HepG2 (cell line): ENCODE measurements around the gene PGP. TPM values are rescaled to one million over a fixed set of nuclear protein-coding genes. Genes with fewer than 3 reads are reported as not detected.
A peak's percentile ranks its signal among the peaks of the same experiment; 100 is the strongest.

Source experiments
- ATAC-seq: fragments of 200-7000 bp; cut with Tn5 transposase; 3 replicates; pipeline ENCODE4 v1.9.1; 2020; ENCODE audit warnings: mild to moderate bottlenecking, moderate library complexity
- BruUV-seq: library from RNA; stranded (reverse); fragments of 400-500 nt; replicated peaks from 2 replicates; lab custom pipeline; 2021; lab: Mats Ljungman, UMichigan
- CTCF ChIA-PET: fragments of 300-600 bp; formaldehyde crosslinking; extraction: SDS; loops from one replicate; lab custom pipeline; 2021; ENCODE audit warnings: low total read pairs, inconsistent platforms, low intra/inter-chr PET ratio; lab: Yijun Ruan, JAX
- POLR2A ChIA-PET: fragments of 350-600 bp; sonication (Branson Sonifier 250); formaldehyde crosslinking; loops from one replicate; lab custom pipeline; 2020; ENCODE audit warnings: antibody characterized with exemption, inconsistent platforms; lab: Yijun Ruan, JAX
- DNase-seq: peaks from one replicate; pipeline ENCODE4 v3.0.0-alpha.2; 2015; ENCODE audit warnings: low spot score
- FAIRE-seq: peaks from 3 replicates; lab custom pipeline; 2011; peaks lifted over from hg19 to GRCh38; lab: Jason Lieb, UNC
- H2AFZ ChIP-seq: one replicate; pipeline ENCODE4 v1.6.1; 2011; ENCODE audit warnings: low read length, inconsistent platforms
- H3K27ac ChIP-seq: fragments of 300-600 bp; 3 replicates; pipeline ENCODE4 v1.8.0; 2011; ENCODE audit warnings: mixed run types, mild to moderate bottlenecking, mixed read lengths, low read length, inconsistent platforms; ENCODE audit not compliant: insufficient read depth; ENCODE audit errors: extremely low read length
- H3K27me3 ChIP-seq, 2 experiments: fragments of 200-600 bp in 1 of 2; 2 replicates in 1 of 2; 3 replicates in 1 of 2; pipeline versions ENCODE4 v1.6.0 to v1.8.0; 2011; ENCODE audit warnings: low read length in 2 of 2, mild to moderate bottlenecking in 2 of 2, moderate library complexity in 2 of 2, inconsistent platforms in 1 of 2; ENCODE audit not compliant: insufficient read depth in 2 of 2, control insufficient read depth in 1 of 2
- H3K36me3 ChIP-seq, 2 experiments: fragments of 200-600 bp in 1 of 2; replicated peaks in 1 of 2; 2 replicates in 1 of 2; 3 replicates in 1 of 2; pipeline versions ENCODE4 v1.5.1 to v1.8.0; 2011; ENCODE audit warnings: low read length in 2 of 2, inconsistent platforms in 1 of 2; ENCODE audit not compliant: insufficient read depth in 2 of 2, control insufficient read depth in 1 of 2
- H3K4me1 ChIP-seq: 2 replicates; pipeline ENCODE4 v1.5.1; 2012; ENCODE audit warnings: low read length, inconsistent platforms; ENCODE audit not compliant: insufficient read depth
- H3K4me2 ChIP-seq: 2 replicates; pipeline ENCODE4 v1.6.0; 2011; ENCODE audit warnings: low read depth, low read length, inconsistent platforms
- H3K4me3 ChIP-seq, 3 experiments: fragments of 200-600 bp in 1 of 3; sonication (generic), shearing (Covaris generic) in 1 of 3; replicated peaks in 1 of 3; 2 replicates each; pipeline ENCODE4 v1.5.1; 2011 to 2016; ENCODE audit warnings: low read length in 3 of 3, inconsistent platforms in 2 of 3, low read depth in 2 of 3, mild to moderate bottlenecking in 2 of 3, control low read depth in 1 of 3, mixed read lengths in 1 of 3; ENCODE audit not compliant: insufficient read depth in 1 of 3
- H3K79me2 ChIP-seq: one replicate; pipeline ENCODE4 v1.6.1; 2011; ENCODE audit warnings: low read length, inconsistent platforms; ENCODE audit not compliant: insufficient read depth
- H3K9ac ChIP-seq: 2 replicates; pipeline ENCODE4 v1.6.0; 2011; ENCODE audit warnings: mild to moderate bottlenecking, low read depth, low read length, inconsistent platforms; ENCODE audit not compliant: insufficient read depth
- H3K9me3 ChIP-seq: 2 replicates; pipeline ENCODE4 v1.5.1; 2012; ENCODE audit warnings: mild to moderate bottlenecking, low read length
- H4K20me1 ChIP-seq: 2 replicates; pipeline ENCODE4 v1.6.0; 2011; ENCODE audit warnings: inconsistent platforms, mild to moderate bottlenecking, low read length, moderate library complexity; ENCODE audit not compliant: insufficient read depth
- GATAD1 ChIP-seq: IDR thresholded peaks from 2 replicates; pipeline ENCODE4 v1.6.1; 2016; ENCODE audit warnings: missing genetic modification reagents, missing compliant biosample characterization
- ZBTB49 ChIP-seq: sonication (generic); formaldehyde crosslinking; IDR thresholded peaks from 2 replicates; pipeline ENCODE4 v1.4.0; 2020; ENCODE audit warnings: missing genetic modification reagents, borderline replicate concordance
- ZC3H13 ChIP-seq: sonication (generic); formaldehyde crosslinking; IDR thresholded peaks from 2 replicates; pipeline ENCODE4 v1.8.1; 2023; ENCODE audit warnings: mild to moderate bottlenecking, missing genetic modification reagents, moderate library complexity
- ZNF121 ChIP-seq: sonication (generic); formaldehyde crosslinking; IDR thresholded peaks from 2 replicates; pipeline ENCODE4 v1.5.0; 2020; ENCODE audit warnings: mild to moderate bottlenecking, missing genetic modification reagents
- ZNF260 ChIP-seq: sonication (generic); formaldehyde crosslinking; IDR thresholded peaks from 2 replicates; pipeline ENCODE4 v1.4.0; 2020; ENCODE audit warnings: missing genetic modification reagents, low read depth, mild to moderate bottlenecking, borderline replicate concordance
- ZNF672 ChIP-seq: sonication (generic); formaldehyde crosslinking; IDR thresholded peaks from 2 replicates; pipeline ENCODE4 v1.8.1; 2022; ENCODE audit warnings: missing genetic modification reagents
- ZNF770 ChIP-seq: sonication (generic); formaldehyde crosslinking; IDR thresholded peaks from 2 replicates; pipeline ENCODE4 v1.5.0; 2020; ENCODE audit warnings: mild to moderate bottlenecking, missing genetic modification reagents
- WGBS: methylation state at CpG from one replicate; pipeline ENCODE4 v1.1.6; 2017; ENCODE audit warnings: low lambda C conversion rate; 5-methylcytosine and 5-hydroxymethylcytosine counted together
- in situ Hi-C: cut with HindIII; loops from 2 replicates; pipeline ENCODE4 v1.10.0; 2017; ENCODE audit warnings: low pct_unique_long_range_greater_than_20kb; ENCODE audit not compliant: extremely low pct_ligation_motif_present
- intact Hi-C: fragments of 100-400 bp; cut with micrococcal nuclease; formaldehyde crosslinking; loops from one replicate; pipeline ENCODE4 v1.10.0; 2022; ENCODE audit not compliant: unreplicated experiment
- polyA plus RNA-seq, 8 experiments: library from polyadenylated mRNA; depleted of rRNA in 3 of 8; stranded (reverse) in 7 of 8; unstranded in 1 of 8; fragments of >200 nt; fragmentation: Illumina TruSeq in 4 of 8; extraction: Trizol in 4 of 8; gene quantifications; 2 replicates each; pipeline versions ENCODE4 v1.2.1 to v1.2.3, GENCODE V29; 2011 to 2016; ENCODE audit warnings: low read depth in 4 of 8, missing spikeins in 1 of 8, mixed read lengths in 1 of 8; ENCODE audit not compliant: insufficient read depth in 1 of 8
- total RNA-seq, 5 experiments: library from RNA; depleted of rRNA; stranded (reverse); fragments of >200 nt; fragmentation: Illumina TruSeq; extraction: Trizol; gene quantifications; 2 replicates each; pipeline ENCODE4 v1.2.3, GENCODE V29; 2016; ENCODE audit warnings: low read depth in 1 of 5
- TF ChIP-seq, protein P1 (sequence below): sonication (generic); formaldehyde crosslinking; IDR thresholded peaks from 2 replicates; pipeline ENCODE4 v1.4.0; 2020; ENCODE audit warnings: mild to moderate bottlenecking, missing genetic modification reagents
- TF ChIP-seq, protein P2 (sequence below): sonication (generic); formaldehyde crosslinking; IDR thresholded peaks from 2 replicates; pipeline ENCODE4 v1.8.0; 2022; ENCODE audit warnings: missing genetic modification reagents, low read depth, mild to moderate bottlenecking, borderline replicate concordance

PGP gene
- total and polyA plus RNA-seq, 2 of the 13 experiments (the other 11 are each of a cell fraction or from before 2014, with no cell fraction given), result 7.3 to 18.3 TPM

DNA sequence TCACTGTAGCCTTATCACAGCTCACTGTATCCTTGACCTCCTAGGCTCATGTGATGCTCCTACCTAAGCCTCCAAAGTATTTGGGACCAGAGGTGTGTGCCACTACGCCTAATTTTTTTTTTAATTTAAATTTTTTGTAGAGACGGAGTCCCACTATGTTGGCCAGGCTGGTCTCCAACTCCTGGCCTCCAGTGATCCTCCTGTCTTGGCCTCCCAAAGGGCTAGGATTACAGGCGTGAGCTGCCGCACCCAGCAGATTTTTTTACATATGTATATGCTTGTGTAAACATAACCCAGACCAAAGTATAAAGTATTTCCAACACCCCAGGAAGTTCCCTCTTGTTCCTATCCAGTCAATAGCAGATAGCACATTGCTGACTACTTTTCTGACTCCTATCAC, 1.7 kb upstream of the PGP start:
- BruUV-seq, result no TSS peak
- 0 out of 2 replicates have a peak overlapping the region, but pooled peaks have one; percentile 2 for H3K4me2 ChIP-seq

More for the DNA sequence above, 1.7 kb upstream of the PGP start:
- FAIRE-seq (no peak), ATAC-seq (no peak)
- Histone ChIP-seq H3K36me3 (peaks cover 2 to 7% of the 10 kb centered on the region in 2 experiments; a peak in 2 of 5 replicates), H3K27me3 (no peaks in the 10 kb centered on the region; a peak in 1 of 5 replicates), H3K79me2 (peaks cover 20% of the 10 kb centered on the region), H3K27ac (no peak overlapping the region), H4K20me1 (0 out of 2 replicates have a peak, but pooled peaks cover 3% of the 10 kb centered on the region)
- whole genome bisulfite sequencing, result 91% methylated on average over 4 of the region's 4 CpGs
- CTCF ChIA-PET, result no interaction called here
- POLR2A ChIA-PET, result interaction anchor here (0.6 to 3.0 kb wide), 5 partner anchors 9 to 35 kb away, joined by 3 to 26 read pairs (median 4); partner anchors contain the start of gene ECI1
- in situ Hi-C loops, result no loop called here
- TF ChIP-seq ZNF672 (CRISPR knock-in tag), result no peak
- TF ChIP-seq GATAD1 (CRISPR knock-in tag), result no peak
- TF ChIP-seq, protein P1, sequence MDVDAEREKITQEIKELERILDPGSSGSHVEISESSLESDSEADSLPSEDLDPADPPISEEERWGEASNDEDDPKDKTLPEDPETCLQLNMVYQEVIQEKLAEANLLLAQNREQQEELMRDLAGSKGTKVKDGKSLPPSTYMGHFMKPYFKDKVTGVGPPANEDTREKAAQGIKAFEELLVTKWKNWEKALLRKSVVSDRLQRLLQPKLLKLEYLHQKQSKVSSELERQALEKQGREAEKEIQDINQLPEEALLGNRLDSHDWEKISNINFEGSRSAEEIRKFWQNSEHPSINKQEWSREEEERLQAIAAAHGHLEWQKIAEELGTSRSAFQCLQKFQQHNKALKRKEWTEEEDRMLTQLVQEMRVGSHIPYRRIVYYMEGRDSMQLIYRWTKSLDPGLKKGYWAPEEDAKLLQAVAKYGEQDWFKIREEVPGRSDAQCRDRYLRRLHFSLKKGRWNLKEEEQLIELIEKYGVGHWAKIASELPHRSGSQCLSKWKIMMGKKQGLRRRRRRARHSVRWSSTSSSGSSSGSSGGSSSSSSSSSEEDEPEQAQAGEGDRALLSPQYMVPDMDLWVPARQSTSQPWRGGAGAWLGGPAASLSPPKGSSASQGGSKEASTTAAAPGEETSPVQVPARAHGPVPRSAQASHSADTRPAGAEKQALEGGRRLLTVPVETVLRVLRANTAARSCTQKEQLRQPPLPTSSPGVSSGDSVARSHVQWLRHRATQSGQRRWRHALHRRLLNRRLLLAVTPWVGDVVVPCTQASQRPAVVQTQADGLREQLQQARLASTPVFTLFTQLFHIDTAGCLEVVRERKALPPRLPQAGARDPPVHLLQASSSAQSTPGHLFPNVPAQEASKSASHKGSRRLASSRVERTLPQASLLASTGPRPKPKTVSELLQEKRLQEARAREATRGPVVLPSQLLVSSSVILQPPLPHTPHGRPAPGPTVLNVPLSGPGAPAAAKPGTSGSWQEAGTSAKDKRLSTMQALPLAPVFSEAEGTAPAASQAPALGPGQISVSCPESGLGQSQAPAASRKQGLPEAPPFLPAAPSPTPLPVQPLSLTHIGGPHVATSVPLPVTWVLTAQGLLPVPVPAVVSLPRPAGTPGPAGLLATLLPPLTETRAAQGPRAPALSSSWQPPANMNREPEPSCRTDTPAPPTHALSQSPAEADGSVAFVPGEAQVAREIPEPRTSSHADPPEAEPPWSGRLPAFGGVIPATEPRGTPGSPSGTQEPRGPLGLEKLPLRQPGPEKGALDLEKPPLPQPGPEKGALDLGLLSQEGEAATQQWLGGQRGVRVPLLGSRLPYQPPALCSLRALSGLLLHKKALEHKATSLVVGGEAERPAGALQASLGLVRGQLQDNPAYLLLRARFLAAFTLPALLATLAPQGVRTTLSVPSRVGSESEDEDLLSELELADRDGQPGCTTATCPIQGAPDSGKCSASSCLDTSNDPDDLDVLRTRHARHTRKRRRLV, result no peak
- TF ChIP-seq, protein P2, sequence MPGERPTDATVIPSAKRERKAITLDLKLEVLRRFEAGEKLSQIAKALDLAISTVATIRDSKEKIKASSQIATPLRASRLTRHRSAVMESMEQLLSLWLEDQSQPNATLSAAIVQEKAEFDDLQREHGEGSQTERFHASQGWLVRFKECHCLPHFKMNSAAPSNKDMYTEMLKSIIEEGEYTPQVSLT (CRISPR knock-in tag), result no peak
- peak; percentile 98 for TF ChIP-seq ZNF770 (CRISPR knock-in tag)
- TF ChIP-seq ZC3H13, result no peak
- TF ChIP-seq ZNF260 (CRISPR knock-in tag), result no peak
- TF ChIP-seq ZNF121 (CRISPR knock-in tag), result peak; percentile 16; the same call in 1 of the 2 replicates
- no peak for TF ChIP-seq ZBTB49 (CRISPR knock-in tag)
- TF ChIP-seq, all 625 proteins: peak for 2
- Histone ChIP-seq H3K4me1 (peaks cover 63% of the 10 kb centered on the region), H2AFZ (no peak overlapping the region), H3K4me3 (no peak overlapping the region), H3K9me3 (no peaks in the 10 kb centered on the region), H3K9ac (no peak overlapping the region)
- no peak for DNase-seq
- intact Hi-C loops, result no loop called here
